Spleen (tissue), 11 donors: ENCODE data around the gene ATP2B2. TPM values are rescaled to one million over a fixed set of nuclear protein-coding genes. Genes with fewer than 3 reads are reported as not detected.

Experiments used
- DNase-seq: peaks from one replicate; pipeline ENCODE4 v3.0.0-alpha.2; 2020
- H3K27ac ChIP-seq, 8 donors: fragments of 200-600 bp; sonication (generic) in 7 of 8; 1 replicate in 4 of 8; 2 replicates in 4 of 8; pipeline versions ENCODE4 v1.5.0 to v1.8.0; 2016 to 2021; ENCODE audit warnings: inconsistent platforms in 4 of 8, mild to moderate bottlenecking in 4 of 8, moderate library complexity in 1 of 8
- H3K27me3 ChIP-seq, 7 donors: fragments of 200-600 bp; sonication (generic) in 6 of 7; replicated peaks in 1 of 7; 1 replicate in 4 of 7; 2 replicates in 3 of 7; pipeline versions ENCODE4 v1.5.0 to v1.8.0; 2016 to 2021; ENCODE audit warnings: inconsistent platforms in 3 of 7, mild to moderate bottlenecking in 1 of 7
- H3K36me3 ChIP-seq, 6 donors: fragments of 200-600 bp; sonication (generic) in 5 of 6; 1 replicate in 4 of 6; 2 replicates in 2 of 6; pipeline versions ENCODE4 v1.5.0 to v1.8.0; 2016 to 2021; ENCODE audit warnings: inconsistent platforms in 2 of 6
- H3K4me1 ChIP-seq, 6 donors: fragments of 200-600 bp; sonication (generic) in 5 of 6; 1 replicate in 3 of 6; 2 replicates in 3 of 6; pipeline versions ENCODE4 v1.5.0 to v1.8.0; 2016 to 2021; ENCODE audit warnings: inconsistent platforms in 3 of 6
- H3K4me3 ChIP-seq, 8 donors: fragments of 200-600 bp; sonication (generic) in 7 of 8; 1 replicate in 4 of 8; 2 replicates in 4 of 8; pipeline versions ENCODE4 v1.5.0 to v1.8.0; 2016 to 2021; ENCODE audit warnings: inconsistent platforms in 4 of 8, mild to moderate bottlenecking in 4 of 8, moderate library complexity in 2 of 8
- H3K9me3 ChIP-seq, 8 donors: fragments of 200-600 bp; sonication (generic) in 7 of 8; 1 replicate in 4 of 8; 2 replicates in 4 of 8; pipeline versions ENCODE4 v1.5.0 to v1.8.0; 2016 to 2021; ENCODE audit warnings: inconsistent platforms in 4 of 8
- CTCF ChIP-seq, 11 experiments: fragments of 200-600 bp in 7 of 11; fragments of 450-650 bp in 4 of 11; sonication (generic) in 4 of 11; IDR thresholded peaks in 8 of 11; conservative IDR thresholded peaks in 3 of 11; 1 replicate in 7 of 11; 2 replicates in 4 of 11; pipeline versions ENCODE4 v1.4.0 to v1.8.0; 2016 to 2021; ENCODE audit warnings: antibody characterized with exemption in 11 of 11, inconsistent platforms in 4 of 11, mild to moderate bottlenecking in 1 of 11
- POLR2A ChIP-seq, 3 donors: fragments of 450-650 bp; IDR thresholded peaks; one replicate each; pipeline ENCODE4 v1.5.1; 2017; ENCODE audit warnings: antibody characterized with exemption in 3 of 3, mild to moderate bottlenecking in 1 of 3
- POLR2AphosphoS5 ChIP-seq, 3 donors: sonication (generic); formaldehyde crosslinking; IDR thresholded peaks; one replicate each; pipeline ENCODE4 v1.5.1; 2017; ENCODE audit warnings: antibody characterized with exemption in 3 of 3
- WGBS, 5 donors: extraction: QIAGEN DNeasy Blood & Tissue Kit in 3 of 5; methylation state at CpG; one replicate each; pipeline versions ENCODE4 v1.1.5 to v1.1.7; 2013 to 2018; 5-methylcytosine and 5-hydroxymethylcytosine counted together
- intact Hi-C: fragments of 100-400 bp; cut with DNase I; formaldehyde crosslinking; loops from one replicate; pipeline ENCODE4 v1.15.0; 2023; ENCODE audit warnings: low total_unique reads
- polyA plus RNA-seq, 3 donors: library from polyadenylated mRNA; stranded (reverse); fragments of 200-250 nt; gene quantifications; one replicate each; pipeline ENCODE4 v1.2.1, GENCODE V29; 2013
- total RNA-seq, 7 donors: library from RNA; depleted of rRNA in 3 of 7; stranded (reverse); fragments of >200 nt in 3 of 7; fragmentation: NEBNext Ultra II Directional in 4 of 7; extraction: Animal tissue kit (Norgen Biotek cat#: 25700) in 4 of 7; gene quantifications; one replicate each; pipeline versions ENCODE4 v1.1.0 to v1.2.1, GENCODE V29; 2016 to 2021
- donor health status: healthy with polysubstance abuse.
- donor health status: DM: no; HTN: no; CAD: no; lungs with moderate emphysema.
- donor health status: DM: no; HTN: no; CAD: no.
- donor health status: Bipolar disorder and iron deficiency.
- donor health status: healthy.
- donor health status: DM: no; HTN: no; CAD: no.
- donor health status: DM: yes; HTN: yes; CAD: no.

The ATP2B2 gene
- total and polyA plus RNA-seq, 10 donors = 0.02 to 1.5 (median 0.24) TPM; not detected in 2

- H3K4me1 ChIP-seq = peaks cover 0 to 2% (median 0%) of the 10 kb centered on the region in 6 donors
- intact Hi-C loops = no loop called here
- DNase-seq = peak; percentile 39
Measured at GRCh38 chr3:10445561-10446175, 59.7 kb downstream of the ATP2B2 start.

GRCh38 chr3:10444511-10444910, 60.9 kb downstream of the ATP2B2 start:
- peaks cover 0 to 10% (median 0%) of the 10 kb centered on the region in 6 donors for H3K4me1 ChIP-seq
- H3K27me3 ChIP-seq = peaks cover 0 to 8% (median 0%) of the 10 kb centered on the region in 7 donors
- peak; percentile 41 for DNase-seq
- 58 to 77% (median 65%) methylated on average over 10 of the region's 10 CpGs for WGBS, 5 donors
- no peak overlapping the region for H3K4me3 ChIP-seq
- no peak overlapping the region for H3K27ac ChIP-seq
- intact Hi-C loops = no loop called here
- no peak for TF ChIP-seq POLR2A (IDR thresholded peaks at IDR 0.05)
- no peak for TF ChIP-seq CTCF (IDR thresholded peaks at IDR 0.05 in 8 of 11, conservative IDR thresholded peaks at IDR 0.05 in 3 of 11)
- no peak for TF ChIP-seq POLR2AphosphoS5 (IDR thresholded peaks at IDR 0.05)
- H3K36me3 ChIP-seq = no peaks in the 10 kb centered on the region
- no peaks in the 10 kb centered on the region for H3K9me3 ChIP-seq

More at GRCh38 chr3:10445561-10446175, 59.7 kb downstream of the ATP2B2 start:
- Histone ChIP-seq H3K9me3 (no peaks in the 10 kb centered on the region), H3K4me3 (no peak overlapping the region), H3K27me3 (peaks cover 0 to 16% (median 0%) of the 10 kb centered on the region in 7 donors), H3K27ac (no peak overlapping the region), H3K36me3 (no peaks in the 10 kb centered on the region)
- WGBS, 5 donors = 54 to 66% (median 61%) methylated on average over 9 of the region's 9 CpGs
- no peak for TF ChIP-seq CTCF (IDR thresholded peaks at IDR 0.05 in 8 of 11, conservative IDR thresholded peaks at IDR 0.05 in 3 of 11)
- no peak for TF ChIP-seq POLR2A (IDR thresholded peaks at IDR 0.05)
- TF ChIP-seq POLR2AphosphoS5 (IDR thresholded peaks at IDR 0.05) = no peak

GRCh38 chr3:10444110-10444429, 61.3 kb downstream of the ATP2B2 start:
- no peak overlapping the region for H3K4me3 ChIP-seq
- 79 to 93% (median 85%) methylated on average over 6 to 10 of the region's 10 CpGs for WGBS, 5 donors
- DNase-seq = peak; percentile 56

More at GRCh38 chr3:10444110-10444429, 61.3 kb downstream of the ATP2B2 start:
- H3K9me3 ChIP-seq = no peaks in the 10 kb centered on the region
- peaks cover 0 to 10% (median 0%) of the 10 kb centered on the region in 6 donors for H3K4me1 ChIP-seq
- intact Hi-C loops = no loop called here
- peaks cover 0 to 8% (median 0%) of the 10 kb centered on the region in 7 donors for H3K27me3 ChIP-seq
- no peak for TF ChIP-seq POLR2AphosphoS5 (IDR thresholded peaks at IDR 0.05)
- no peak for TF ChIP-seq CTCF (IDR thresholded peaks at IDR 0.05 in 8 of 11, conservative IDR thresholded peaks at IDR 0.05 in 3 of 11)
- no peak for TF ChIP-seq POLR2A (IDR thresholded peaks at IDR 0.05)
- no peak overlapping the region for H3K27ac ChIP-seq
- H3K36me3 ChIP-seq = no peaks in the 10 kb centered on the region
